Activated CD8-positive, alpha-beta T cell treated with anti-CD3 and anti-CD28 coated beads, Interleukin-2, amount 10 ng/mL, durations not matched to agents 7 days and 5 days (primary cell): Measurements from ENCODE around the gene SBF2. TPM values are rescaled to one million over a fixed set of nuclear protein-coding genes. Genes with fewer than 3 reads are reported as not detected.
"Not testable (repeated sequence)": the region's sequence is repeated elsewhere in the genome, so short reads cannot be mapped to it uniquely, and the experiment has no call there.

Source experiments
- ATAC-seq: fragments of 150-1000 bp; cut with Tn5 transposase; one replicate; pipeline ENCODE4 v1.10.0; 2021; ENCODE audit warnings: moderate library complexity
- CTCF ChIA-PET: fragments of 350-600 bp; sonication (Branson Sonifier 250); formaldehyde crosslinking; loops from one replicate; lab custom pipeline; 2021; ENCODE audit warnings: antibody characterized with exemption; lab: Charles Lee
- POLR2A ChIA-PET: fragments of 350-600 bp; sonication (Branson Sonifier 250); formaldehyde crosslinking; loops from one replicate; lab custom pipeline; 2021; ENCODE audit warnings: antibody characterized with exemption; lab: Charles Lee
- DNase-seq: peaks from one replicate; pipeline ENCODE4 v3.0.0-alpha.2; 2020
- H3K27ac Mint-ChIP-seq: one replicate; pipeline ENCODE4 v1.8.0; 2021; ENCODE audit warnings: mild to moderate bottlenecking, mixed read lengths
- H3K27me3 Mint-ChIP-seq: one replicate; pipeline ENCODE4 v1.8.0; 2021; ENCODE audit warnings: low read depth, mixed read lengths
- H3K36me3 Mint-ChIP-seq: one replicate; pipeline ENCODE4 v1.8.0; 2021; ENCODE audit warnings: low read depth, mixed read lengths
- H3K4me1 Mint-ChIP-seq: one replicate; pipeline ENCODE4 v1.8.0; 2021; ENCODE audit warnings: low read depth, mixed read lengths
- H3K4me3 Mint-ChIP-seq: one replicate; pipeline ENCODE4 v1.8.0; 2021; ENCODE audit warnings: mild to moderate bottlenecking, mixed read lengths
- H3K9me3 Mint-ChIP-seq: one replicate; pipeline ENCODE4 v1.8.0; 2022; ENCODE audit warnings: mixed read lengths; ENCODE audit not compliant: insufficient read depth
- total RNA-seq, 2 experiments: library from RNA; stranded (reverse); gene quantifications; one replicate each; pipeline ENCODE4 v1.2.3, GENCODE V29; 2021

The SBF2 gene
- total RNA-seq, 2 experiments from 2014 or later = 5.1 to 5.9 TPM

- H3K36me3 Mint-ChIP-seq = no peaks in the 10 kb centered on the region
- POLR2A ChIA-PET = no interaction called here
- ATAC-seq (no peak), DNase-seq (no peak)
- CTCF ChIA-PET = no interaction called here
- H3K4me1 Mint-ChIP-seq = no peaks in the 10 kb centered on the region
- H3K27ac Mint-ChIP-seq = no peak overlapping the region
- no peaks in the 10 kb centered on the region for H3K9me3 Mint-ChIP-seq
- H3K4me3 Mint-ChIP-seq = no peak overlapping the region
- no peaks in the 10 kb centered on the region for H3K27me3 Mint-ChIP-seq
These were observed 387.8 kb downstream of the SBF2 start for GRCh38 chr11:9905960-9906791.

- CTCF ChIA-PET = no interaction called here
- POLR2A ChIA-PET = no interaction called here
- H3K9me3 Mint-ChIP-seq = no peaks in the 10 kb centered on the region
- no peak overlapping the region for H3K27ac Mint-ChIP-seq
- H3K4me3 Mint-ChIP-seq = no peak overlapping the region
- H3K4me1 Mint-ChIP-seq = no peaks in the 10 kb centered on the region
- H3K27me3 Mint-ChIP-seq = no peaks in the 10 kb centered on the region
- ATAC-seq (no peak), DNase-seq (no peak)
- H3K36me3 Mint-ChIP-seq = no peaks in the 10 kb centered on the region
These were observed 388.5 kb downstream of the SBF2 start for GRCh38 chr11:9905501-9905951.

- Mint-ChIP-seq H3K36me3 (no peaks in the 10 kb centered on the region), H3K4me1 (no peaks in the 10 kb centered on the region), H3K27ac (no peak overlapping the region), H3K27me3 (no peaks in the 10 kb centered on the region), H3K4me3 (no peak overlapping the region), H3K9me3 (no peaks in the 10 kb centered on the region)
- ChIA-PET POLR2A (no interaction called here), CTCF (no interaction called here)
- ATAC-seq (no peak), DNase-seq (no peak)
These were observed 390.4 kb downstream of the SBF2 start for GRCh38 chr11:9903579-9903978.

- H3K27ac Mint-ChIP-seq = no peak overlapping the region
- H3K27me3 Mint-ChIP-seq = no peaks in the 10 kb centered on the region
- H3K4me1 Mint-ChIP-seq = no peaks in the 10 kb centered on the region
- H3K9me3 Mint-ChIP-seq = no peaks in the 10 kb centered on the region
- no peak for DNase-seq
- ChIA-PET CTCF (no interaction called here), POLR2A (no interaction called here)
- no peaks in the 10 kb centered on the region for H3K36me3 Mint-ChIP-seq
- ATAC-seq = no peak
- H3K4me3 Mint-ChIP-seq = no peak overlapping the region
These were observed 392.1 kb downstream of the SBF2 start for GRCh38 chr11:9901943-9902342.

GRCh38 chr11:9900253-9900652 lies 393.8 kb downstream of the SBF2 start:
- H3K9me3 Mint-ChIP-seq, H3K27me3 Mint-ChIP-seq, POLR2A ChIA-PET, H3K4me3 Mint-ChIP-seq, H3K4me1 Mint-ChIP-seq, ATAC-seq, DNase-seq, H3K36me3 Mint-ChIP-seq, H3K27ac Mint-ChIP-seq, CTCF ChIA-PET: not testable (repeated sequence)

GRCh38 chr11:9899676-9900075 lies 394.3 kb downstream of the SBF2 start:
- DNase-seq (no peak), ATAC-seq (no peak)
- ChIA-PET CTCF (no interaction called here), POLR2A (no interaction called here)
- no peaks in the 10 kb centered on the region for H3K36me3 Mint-ChIP-seq
- H3K4me1 Mint-ChIP-seq = no peaks in the 10 kb centered on the region
- no peaks in the 10 kb centered on the region for H3K27me3 Mint-ChIP-seq
- no peaks in the 10 kb centered on the region for H3K9me3 Mint-ChIP-seq
- H3K4me3 Mint-ChIP-seq = no peak overlapping the region
- H3K27ac Mint-ChIP-seq = no peak overlapping the region

GRCh38 chr11:9896902-9897301 lies 397.1 kb downstream of the SBF2 start:
- ATAC-seq (no peak), DNase-seq (no peak)
- Mint-ChIP-seq H3K9me3 (no peaks in the 10 kb centered on the region), H3K27ac (no peak overlapping the region), H3K4me3 (no peak overlapping the region), H3K27me3 (no peaks in the 10 kb centered on the region), H3K36me3 (no peaks in the 10 kb centered on the region), H3K4me1 (no peaks in the 10 kb centered on the region)
- ChIA-PET POLR2A (no interaction called here), CTCF (interaction anchor here (0.6 kb wide), 1 partner anchor 550 kb away, joined by 3 read pairs; no protein-coding TSS in a partner anchor)

GRCh38 chr11:9895006-9895405 lies 399.0 kb downstream of the SBF2 start:
- H3K27me3 Mint-ChIP-seq = no peaks in the 10 kb centered on the region
- peaks cover 6% of the 10 kb centered on the region for H3K4me1 Mint-ChIP-seq
- H3K9me3 Mint-ChIP-seq = no peaks in the 10 kb centered on the region
- ChIA-PET CTCF (no interaction called here), POLR2A (no interaction called here)
- no peak overlapping the region for H3K27ac Mint-ChIP-seq
- H3K36me3 Mint-ChIP-seq = no peaks in the 10 kb centered on the region
- DNase-seq = no peak
- no peak for ATAC-seq
- no peak overlapping the region for H3K4me3 Mint-ChIP-seq

- peaks cover 6% of the 10 kb centered on the region for H3K4me1 Mint-ChIP-seq
- H3K4me3 Mint-ChIP-seq = no peak overlapping the region
- H3K9me3 Mint-ChIP-seq = no peaks in the 10 kb centered on the region
- DNase-seq (no peak), ATAC-seq (no peak)
- no peaks in the 10 kb centered on the region for H3K36me3 Mint-ChIP-seq
- CTCF ChIA-PET = interaction anchor here (0.8 kb wide), 1 partner anchor 135 kb away, joined by 5 read pairs; no protein-coding TSS in a partner anchor
- no peaks in the 10 kb centered on the region for H3K27me3 Mint-ChIP-seq
- H3K27ac Mint-ChIP-seq = no peak overlapping the region
- POLR2A ChIA-PET = no interaction called here
These were observed 400.5 kb downstream of the SBF2 start for GRCh38 chr11:9893474-9893873.

GRCh38 chr11:9888938-9889337 lies 405.1 kb downstream of the SBF2 start:
- H3K4me1 Mint-ChIP-seq = peaks cover 6% of the 10 kb centered on the region
- POLR2A ChIA-PET = no interaction called here
- no peaks in the 10 kb centered on the region for H3K9me3 Mint-ChIP-seq
- H3K27me3 Mint-ChIP-seq = peaks cover 5% of the 10 kb centered on the region
- DNase-seq (no peak), ATAC-seq (no peak)
- H3K27ac Mint-ChIP-seq = no peak overlapping the region
- CTCF ChIA-PET = no interaction called here
- no peaks in the 10 kb centered on the region for H3K36me3 Mint-ChIP-seq
- H3K4me3 Mint-ChIP-seq = no peak overlapping the region

GRCh38 chr11:9887472-9887871 lies 406.5 kb downstream of the SBF2 start:
- no peaks in the 10 kb centered on the region for H3K36me3 Mint-ChIP-seq
- DNase-seq = no peak
- ATAC-seq = no peak
- H3K27me3 Mint-ChIP-seq = peaks cover 5% of the 10 kb centered on the region
- H3K4me3 Mint-ChIP-seq = no peak overlapping the region
- ChIA-PET CTCF (no interaction called here), POLR2A (no interaction called here)
- no peaks in the 10 kb centered on the region for H3K9me3 Mint-ChIP-seq
- H3K4me1 Mint-ChIP-seq = peaks cover 6% of the 10 kb centered on the region
- H3K27ac Mint-ChIP-seq = no peak overlapping the region

GRCh38 chr11:9886595-9886994 lies 407.4 kb downstream of the SBF2 start:
- no peak overlapping the region for H3K27ac Mint-ChIP-seq
- peaks cover 5% of the 10 kb centered on the region for H3K4me1 Mint-ChIP-seq
- ChIA-PET CTCF (no interaction called here), POLR2A (no interaction called here)
- DNase-seq (no peak), ATAC-seq (no peak)
- H3K4me3 Mint-ChIP-seq = no peak overlapping the region
- peaks cover 5% of the 10 kb centered on the region for H3K27me3 Mint-ChIP-seq
- H3K36me3 Mint-ChIP-seq = no peaks in the 10 kb centered on the region
- H3K9me3 Mint-ChIP-seq = no peaks in the 10 kb centered on the region
